Measurements from ENCODE around the gene OR2AT4. TPM values are rescaled to one million over a fixed set of nuclear protein-coding genes. Genes with fewer than 3 reads are reported as not detected.

Gene OR2AT4
- total and polyA plus RNA-seq, 2 of the 8 experiments (the other 6 are each of a cell fraction or from before 2014, with no cell fraction given), result not detected

DNA sequence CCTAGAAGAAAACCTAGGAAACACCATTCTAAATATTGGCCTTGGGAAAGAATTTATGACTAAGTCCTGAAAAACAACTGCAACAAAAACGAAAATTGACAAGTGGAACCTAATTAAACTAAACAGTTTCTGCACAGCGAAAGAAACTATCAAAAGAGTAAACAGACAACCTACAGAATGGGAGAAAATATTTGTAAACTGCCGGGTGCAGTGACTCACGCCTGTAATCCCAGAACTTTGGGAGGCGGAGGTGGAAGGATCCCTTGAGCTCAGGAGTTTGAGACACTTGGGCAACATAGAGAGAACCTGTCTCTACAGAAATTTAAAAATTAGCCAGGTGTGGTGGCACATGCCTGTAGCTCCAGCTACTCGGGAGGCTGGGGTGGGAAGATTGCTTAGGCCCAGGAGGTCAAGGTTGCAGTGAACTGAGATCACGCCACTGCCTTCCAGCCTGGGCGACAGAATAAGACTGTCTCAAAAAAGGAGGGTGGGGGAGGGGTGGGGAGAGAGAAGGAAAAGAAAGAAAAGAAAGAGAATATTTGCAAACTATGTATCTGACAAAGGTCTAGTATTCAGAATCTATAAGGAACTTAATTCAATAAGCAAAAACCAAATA lies 14.0 kb downstream of the OR2AT4 start:
- H3K79me1 ChIP-seq (ENCODE audit: low read depth, low read length), result no peaks in the 10 kb centered on the region
- ChIA-PET POLR2A (ENCODE audit: partially characterized antibody) (no interaction called here), CTCF (ENCODE audit: partially characterized antibody) (interaction anchor here (0.6 to 1.8 kb wide), 4 partner anchors 9 to 165 kb away, joined by 3 to 4 read pairs (median 3); no protein-coding TSS in a partner anchor)
- no peak overlapping the region for H2AK5ac ChIP-seq (ENCODE audit: low read depth, low read length)
- no peak overlapping the region for H3K27ac ChIP-seq (ENCODE audit: low read depth, low read length)
- H2BK120ac ChIP-seq (replicated peaks; ENCODE audit: low read depth, low read length), result no peak overlapping the region
- no peaks in the 10 kb centered on the region for H3K79me2 ChIP-seq (ENCODE audit: control insufficient read depth in 1 of 2, insufficient read depth in 2 of 2, low read length in 2 of 2)
- DNase-seq (ENCODE audit: low read depth in 1 of 2, low spot score in 2 of 2), result no peak
- no peak overlapping the region for H3K56ac ChIP-seq (replicated peaks; ENCODE audit: insufficient read length, low read depth, low read length)
- no peaks in the 10 kb centered on the region for H3K36me3 ChIP-seq (ENCODE audit: control insufficient read depth in 2 of 4, insufficient read depth in 4 of 4, low read length in 3 of 4)
- H3K18ac ChIP-seq (ENCODE audit: extremely low read depth, low read length), result no peak overlapping the region
- no peak overlapping the region for H3K23ac ChIP-seq (ENCODE audit: insufficient read length)
- H2BK15ac ChIP-seq (ENCODE audit: low read length), result no peak overlapping the region
- H3K23me2 ChIP-seq (ENCODE audit: low read depth, low read length), result no peaks in the 10 kb centered on the region
- H3K4me1 ChIP-seq (replicated peaks in 1 of 4; ENCODE audit: control insufficient read depth in 3 of 4, insufficient read depth in 4 of 4, low read length in 3 of 4), result no peaks in the 10 kb centered on the region
- H3K4me2 ChIP-seq (ENCODE audit: insufficient read depth in 1 of 2, low read depth in 2 of 2, low read length in 2 of 2), result no peak overlapping the region
- no peak for FAIRE-seq
- no peak overlapping the region for H3K4me3 ChIP-seq (ENCODE audit: extremely low read depth in 1 of 4, insufficient read depth in 2 of 4, low read depth in 3 of 4, low read length in 4 of 4)
- H3K27me3 ChIP-seq (replicated peaks in 1 of 4; ENCODE audit: control insufficient read depth in 3 of 4, extremely low read depth in 1 of 4, insufficient read depth in 3 of 4, low read length in 3 of 4), result no peaks in the 10 kb centered on the region
- WGBS, 2 experiments (ENCODE audit: extremely low coverage in 1 of 2, insufficient coverage in 1 of 2, insufficient read length in 1 of 2, insufficient replicate concordance in 2 of 2, low coverage in 1 of 2, low lambda C conversion rate in 2 of 2, missing lambda C conversion rate in 1 of 2), result 87% methylated on average over 7 of the region's 8 CpGs; no CpG with 5 or more reads in 1 of the 2 experiments
- H3K4ac ChIP-seq (replicated peaks; ENCODE audit: insufficient read length, low read depth, low read length), result no peak overlapping the region
- H3K9ac ChIP-seq (replicated peaks in 1 of 4; ENCODE audit: extremely low read depth in 1 of 4, low read depth in 3 of 4, low read length in 3 of 4), result no peak overlapping the region
- no peak overlapping the region for H2BK20ac ChIP-seq (ENCODE audit: low read length)
- no peak overlapping the region for H2BK5ac ChIP-seq (ENCODE audit: low read depth, low read length)
- H3K14ac ChIP-seq (ENCODE audit: insufficient read length), result no peak overlapping the region
- no peaks in the 10 kb centered on the region for H4K20me1 ChIP-seq (replicated peaks in 1 of 2; ENCODE audit: control insufficient read depth in 1 of 2, insufficient read depth in 2 of 2, low read length in 2 of 2)
- H2BK12ac ChIP-seq (ENCODE audit: low read depth, low read length), result no peak overlapping the region
- H2AFZ ChIP-seq (ENCODE audit: low read length), result no peak overlapping the region
- H4K5ac ChIP-seq (ENCODE audit: insufficient read length, low read depth, low read length), result no peak overlapping the region
- no peak overlapping the region for H4K8ac ChIP-seq (ENCODE audit: extremely low read depth, insufficient read depth, low read length)
- H4K91ac ChIP-seq (replicated peaks; ENCODE audit: insufficient read length, low read length), result no peak overlapping the region
- no peaks in the 10 kb centered on the region for H3K9me3 ChIP-seq (ENCODE audit: insufficient read depth in 2 of 2, low read depth in 1 of 2, low read length in 1 of 2)
- TF ChIP-seq BACH1 (IDR thresholded peaks at IDR 0.05; ENCODE audit: low read length) (no peak), TBP (IDR thresholded peaks at IDR 0.05; ENCODE audit: low read depth, low read length) (no peak), SRF (IDR thresholded peaks at IDR 0.05; ENCODE audit: low read depth, low read length) (no peak), CBX5 (IDR thresholded peaks at IDR 0.05; ENCODE audit: low read depth, low read length) (no peak), TEAD4 (IDR thresholded peaks at IDR 0.05; ENCODE audit: low read depth, low read length) (no peak), EP300 (IDR thresholded peaks at IDR 0.05; ENCODE audit: borderline replicate concordance in 1 of 2, low read depth in 2 of 2, low read length in 2 of 2) (no peak), E2F6 (IDR thresholded peaks at IDR 0.05) (no peak), SIRT6 (IDR thresholded peaks at IDR 0.05; ENCODE audit: low read length) (no peak)
